ENCODE results near the gene YTHDF2.
"Not testable (repeated sequence)": the region's sequence is repeated elsewhere in the genome, so short reads cannot be mapped to it uniquely, and the experiment has no call there.

The YTHDF2 gene

GRCh38 chr1:28745653-28746173, 9.0 kb downstream of the YTHDF2 start:
- DNase-seq (ENCODE audit: low spot score in 2 of 2): no peak
- H3K27ac Mint-ChIP-seq: no peak overlapping the region
- H3K9me3 Mint-ChIP-seq: no peaks in the 10 kb centered on the region
- H3K4me3 Mint-ChIP-seq: no peak overlapping the region
- H3K36me3 Mint-ChIP-seq: peaks cover 25% of the 10 kb centered on the region
- H3K4me1 Mint-ChIP-seq: peaks cover 33% of the 10 kb centered on the region
- no peaks in the 10 kb centered on the region for H3K27me3 Mint-ChIP-seq
- no peak for ATAC-seq (ENCODE audit: low read depth)

DNA sequence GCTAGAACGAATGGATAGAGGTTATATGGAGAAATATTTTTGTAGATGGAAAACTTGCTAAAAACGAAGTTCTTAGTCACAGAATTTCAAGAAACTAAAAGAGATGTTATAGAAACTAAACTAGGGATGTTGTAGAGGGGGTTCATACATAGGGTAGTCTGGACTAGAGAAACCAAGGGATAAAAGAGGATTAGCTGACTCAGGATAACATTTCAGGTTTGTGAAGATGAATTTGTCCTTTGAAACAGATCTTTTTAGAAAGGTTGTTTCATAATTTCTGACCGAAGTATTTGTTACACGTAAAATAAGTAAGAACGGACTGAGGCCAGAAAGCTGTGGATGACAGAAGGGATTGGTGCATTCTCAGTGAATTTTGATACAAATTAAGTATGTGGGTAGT, 13.6 kb downstream of the YTHDF2 start:
- Mint-ChIP-seq H3K4me3 (no peak overlapping the region), H3K27me3 (no peaks in the 10 kb centered on the region), H3K9me3 (no peaks in the 10 kb centered on the region), H3K4me1 (peaks cover 25% of the 10 kb centered on the region), H3K27ac (peak overlapping the region; percentile 48), H3K36me3 (peaks cover 14% of the 10 kb centered on the region)
- ATAC-seq (ENCODE audit: low read depth) (no peak), DNase-seq (ENCODE audit: low spot score in 2 of 2) (no peak)

GRCh38 chr1:28750771-28751294, 14.1 kb downstream of the YTHDF2 start:
- peak overlapping the region; percentile 48 for H3K27ac Mint-ChIP-seq
- peaks cover 14% of the 10 kb centered on the region for H3K36me3 Mint-ChIP-seq
- not testable (repeated sequence) for H3K9me3 Mint-ChIP-seq; DNase-seq (ENCODE audit: low spot score in 2 of 2); ATAC-seq (ENCODE audit: low read depth); H3K4me3 Mint-ChIP-seq; H3K27me3 Mint-ChIP-seq
- peaks cover 25% of the 10 kb centered on the region for H3K4me1 Mint-ChIP-seq

GRCh38 chr1:28751315-28752060, 14.7 kb downstream of the YTHDF2 start:
- peak overlapping the region; percentile 49 for H3K27ac Mint-ChIP-seq
- no peak for DNase-seq (ENCODE audit: low spot score in 2 of 2)

GRCh38 chr1:28755701-28756100, 19.0 kb downstream of the YTHDF2 start:
- no peaks in the 10 kb centered on the region for H3K27me3 Mint-ChIP-seq
- H3K9me3 Mint-ChIP-seq: no peaks in the 10 kb centered on the region
- H3K36me3 Mint-ChIP-seq: peaks cover 18% of the 10 kb centered on the region
- H3K4me1 Mint-ChIP-seq: peaks cover 16% of the 10 kb centered on the region
- H3K27ac Mint-ChIP-seq: no peak overlapping the region
- H3K4me3 Mint-ChIP-seq: no peak overlapping the region
- DNase-seq (ENCODE audit: low spot score in 2 of 2) (no peak), ATAC-seq (ENCODE audit: low read depth) (no peak)

More at GRCh38 chr1:28751315-28752060, 14.7 kb downstream of the YTHDF2 start:
- Mint-ChIP-seq H3K4me1 (peaks cover 22% of the 10 kb centered on the region), H3K4me3 (no peak overlapping the region), H3K9me3 (no peaks in the 10 kb centered on the region), H3K27me3 (no peaks in the 10 kb centered on the region), H3K36me3 (peaks cover 11% of the 10 kb centered on the region)
- ATAC-seq (ENCODE audit: low read depth): no peak

DNA sequence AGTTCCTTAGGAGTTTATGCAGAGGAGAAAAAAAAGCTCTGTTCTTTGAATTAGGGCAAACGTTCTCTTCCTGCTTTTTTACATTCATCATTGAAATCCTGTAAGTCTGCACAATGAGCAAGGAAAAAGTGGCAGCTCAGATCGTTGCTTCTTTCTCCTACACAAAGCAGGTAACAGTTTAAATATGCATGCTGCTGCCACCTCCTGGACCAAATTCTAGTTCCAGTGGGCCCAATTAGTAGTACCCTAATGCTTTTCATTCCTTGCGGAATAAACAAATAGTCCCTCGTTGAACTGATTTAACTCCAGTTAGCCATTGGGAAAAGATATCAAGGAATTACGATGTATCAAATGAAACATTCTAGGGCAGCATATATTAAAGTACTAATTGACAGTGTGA, 20.1 kb downstream of the YTHDF2 start:
- no peak overlapping the region for H3K27ac Mint-ChIP-seq
- no peaks in the 10 kb centered on the region for H3K27me3 Mint-ChIP-seq
- no peak for DNase-seq (ENCODE audit: low spot score in 2 of 2)
- H3K4me3 Mint-ChIP-seq: no peak overlapping the region
- peaks cover 14% of the 10 kb centered on the region for H3K4me1 Mint-ChIP-seq
- H3K9me3 Mint-ChIP-seq: no peaks in the 10 kb centered on the region
- peaks cover 17% of the 10 kb centered on the region for H3K36me3 Mint-ChIP-seq
- ATAC-seq (ENCODE audit: low read depth): peak; percentile 41

GRCh38 chr1:28758420-28758819, 21.7 kb downstream of the YTHDF2 start:
- no peak for DNase-seq (ENCODE audit: low spot score in 2 of 2)
- H3K9me3 Mint-ChIP-seq: no peaks in the 10 kb centered on the region
- no peak for ATAC-seq (ENCODE audit: low read depth)
- H3K4me3 Mint-ChIP-seq: no peak overlapping the region
- H3K36me3 Mint-ChIP-seq: peaks cover 15% of the 10 kb centered on the region
- no peaks in the 10 kb centered on the region for H3K27me3 Mint-ChIP-seq
- H3K27ac Mint-ChIP-seq: no peak overlapping the region
- peaks cover 13% of the 10 kb centered on the region for H3K4me1 Mint-ChIP-seq

- no peak for ATAC-seq (ENCODE audit: low read depth)
- Mint-ChIP-seq H3K36me3 (peaks cover 14% of the 10 kb centered on the region), H3K27ac (no peak overlapping the region), H3K4me1 (peaks cover 11% of the 10 kb centered on the region), H3K4me3 (no peak overlapping the region), H3K27me3 (no peaks in the 10 kb centered on the region), H3K9me3 (no peaks in the 10 kb centered on the region)
- DNase-seq (ENCODE audit: low spot score in 2 of 2): no peak
Observed at GRCh38 chr1:28759257-28759656, 22.5 kb downstream of the YTHDF2 start.

DNA sequence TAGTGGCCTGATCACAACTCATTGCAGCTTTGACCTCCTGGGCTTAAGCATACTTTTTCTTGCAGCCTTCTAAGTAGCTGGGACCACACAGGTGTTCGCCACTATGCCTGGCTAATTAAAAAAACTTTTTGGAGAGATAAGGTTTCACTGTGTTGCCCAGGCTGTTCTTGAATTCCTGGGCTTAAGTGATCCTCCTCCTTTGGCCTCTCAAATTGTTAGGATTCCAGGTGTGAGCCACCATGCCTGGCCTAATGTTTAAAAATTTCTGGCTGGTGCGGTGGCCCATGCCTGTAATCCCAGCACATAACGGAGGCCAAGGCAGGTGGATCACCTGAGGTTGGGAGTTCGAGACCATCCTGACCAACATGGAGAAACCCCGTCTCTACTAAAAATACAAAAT, 24.4 kb downstream of the YTHDF2 start:
- ATAC-seq (ENCODE audit: low read depth) (no peak), DNase-seq (ENCODE audit: low spot score in 2 of 2) (no peak)
- Mint-ChIP-seq H3K4me3 (no peak overlapping the region), H3K27me3 (no peaks in the 10 kb centered on the region), H3K27ac (no peak overlapping the region), H3K4me1 (peaks cover 15% of the 10 kb centered on the region), H3K36me3 (peaks cover 17% of the 10 kb centered on the region), H3K9me3 (no peaks in the 10 kb centered on the region)

DNA sequence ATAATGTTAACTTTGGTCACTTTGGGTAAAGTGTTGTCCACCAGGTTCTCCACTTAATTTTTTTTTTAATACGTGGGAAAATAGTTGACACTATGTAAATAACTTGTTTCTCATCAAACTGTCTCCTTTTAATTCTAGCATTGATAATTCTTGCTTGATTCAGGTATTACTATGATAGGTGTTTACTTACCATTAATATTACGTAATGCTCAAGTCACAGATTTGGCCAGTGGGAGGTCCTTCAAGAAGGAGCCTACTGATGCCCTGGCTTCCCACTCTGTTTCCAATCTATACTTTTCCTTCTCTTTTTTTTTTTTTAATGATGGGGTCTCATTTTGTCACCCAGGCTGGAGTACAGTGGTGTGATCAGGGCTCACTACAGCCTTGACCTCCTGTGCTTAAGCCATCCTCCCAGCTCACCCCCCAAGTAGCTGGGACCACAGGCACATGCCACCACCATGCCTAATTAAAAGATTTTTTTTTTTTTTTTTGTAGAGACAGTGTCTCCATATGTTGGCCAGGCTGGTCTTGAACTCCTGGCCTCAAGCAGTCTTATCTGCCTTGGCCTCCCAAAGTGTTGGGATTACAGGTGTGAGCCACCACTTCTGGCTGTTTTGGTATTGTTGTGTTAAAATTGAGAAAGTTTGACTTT, 29.9 kb downstream of the YTHDF2 start:
- DNase-seq (ENCODE audit: low spot score in 2 of 2) (no peak), ATAC-seq (ENCODE audit: low read depth) (no peak)
- Mint-ChIP-seq H3K4me1 (peaks cover 10% of the 10 kb centered on the region), H3K27ac (peak overlapping the region; percentile 50), H3K27me3 (no peaks in the 10 kb centered on the region), H3K9me3 (no peaks in the 10 kb centered on the region), H3K36me3 (peaks cover 12% of the 10 kb centered on the region), H3K4me3 (no peak overlapping the region)

DNA sequence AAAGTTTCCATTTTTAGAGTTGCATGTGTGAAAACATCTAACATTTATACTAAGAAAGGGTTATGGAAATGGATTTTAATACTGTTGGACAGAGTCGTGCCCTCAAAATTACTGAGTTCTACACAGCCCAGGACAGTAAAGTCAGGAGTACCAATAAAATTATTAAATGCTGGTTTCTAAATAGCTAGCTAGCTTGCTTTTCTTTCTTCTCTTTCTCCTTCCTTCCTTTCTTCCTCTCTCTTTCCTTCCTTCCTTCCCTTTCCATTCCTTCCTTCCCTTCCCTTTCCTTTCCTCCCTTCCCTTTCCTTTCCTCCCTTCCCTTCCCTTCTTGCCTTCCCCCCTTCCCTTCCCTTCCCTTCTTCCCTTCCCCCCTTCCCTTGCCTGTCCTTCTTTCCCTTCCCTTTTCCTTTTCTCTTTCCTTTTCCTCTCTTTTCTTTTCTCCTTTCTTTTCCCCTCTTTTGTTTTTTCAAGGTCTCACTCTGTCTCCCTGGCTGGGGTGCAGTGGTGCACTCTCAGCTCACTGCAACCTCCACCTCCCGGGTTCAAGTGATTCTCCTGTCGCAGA, 33.9 kb downstream of the YTHDF2 start:
- Mint-ChIP-seq H3K27ac (peak overlapping the region; percentile 55), H3K4me3 (no peak overlapping the region), H3K27me3 (no peaks in the 10 kb centered on the region), H3K4me1 (peaks cover 14% of the 10 kb centered on the region), H3K9me3 (no peaks in the 10 kb centered on the region), H3K36me3 (peaks cover 9% of the 10 kb centered on the region)
- ATAC-seq (ENCODE audit: low read depth): no peak
- no peak for DNase-seq (ENCODE audit: low spot score in 2 of 2)

GRCh38 chr1:28771921-28772320, 35.2 kb downstream of the YTHDF2 start:
- not testable (repeated sequence) for DNase-seq (ENCODE audit: low spot score in 2 of 2); H3K9me3 Mint-ChIP-seq; H3K36me3 Mint-ChIP-seq; H3K4me3 Mint-ChIP-seq; H3K4me1 Mint-ChIP-seq; H3K27ac Mint-ChIP-seq; ATAC-seq (ENCODE audit: low read depth); H3K27me3 Mint-ChIP-seq

- ATAC-seq (ENCODE audit: low read depth) (no peak), DNase-seq (ENCODE audit: low spot score in 2 of 2) (no peak)
- peaks cover 7% of the 10 kb centered on the region for H3K4me1 Mint-ChIP-seq
- H3K27me3 Mint-ChIP-seq: no peaks in the 10 kb centered on the region
- H3K4me3 Mint-ChIP-seq: no peak overlapping the region
- H3K27ac Mint-ChIP-seq: no peak overlapping the region
- peaks cover 9% of the 10 kb centered on the region for H3K36me3 Mint-ChIP-seq
- no peaks in the 10 kb centered on the region for H3K9me3 Mint-ChIP-seq
Observed at GRCh38 chr1:28773105-28773504, 36.4 kb downstream of the YTHDF2 start.

All from memory B cell (primary cell).